ENCODE results near the gene ICE2.

DNA sequence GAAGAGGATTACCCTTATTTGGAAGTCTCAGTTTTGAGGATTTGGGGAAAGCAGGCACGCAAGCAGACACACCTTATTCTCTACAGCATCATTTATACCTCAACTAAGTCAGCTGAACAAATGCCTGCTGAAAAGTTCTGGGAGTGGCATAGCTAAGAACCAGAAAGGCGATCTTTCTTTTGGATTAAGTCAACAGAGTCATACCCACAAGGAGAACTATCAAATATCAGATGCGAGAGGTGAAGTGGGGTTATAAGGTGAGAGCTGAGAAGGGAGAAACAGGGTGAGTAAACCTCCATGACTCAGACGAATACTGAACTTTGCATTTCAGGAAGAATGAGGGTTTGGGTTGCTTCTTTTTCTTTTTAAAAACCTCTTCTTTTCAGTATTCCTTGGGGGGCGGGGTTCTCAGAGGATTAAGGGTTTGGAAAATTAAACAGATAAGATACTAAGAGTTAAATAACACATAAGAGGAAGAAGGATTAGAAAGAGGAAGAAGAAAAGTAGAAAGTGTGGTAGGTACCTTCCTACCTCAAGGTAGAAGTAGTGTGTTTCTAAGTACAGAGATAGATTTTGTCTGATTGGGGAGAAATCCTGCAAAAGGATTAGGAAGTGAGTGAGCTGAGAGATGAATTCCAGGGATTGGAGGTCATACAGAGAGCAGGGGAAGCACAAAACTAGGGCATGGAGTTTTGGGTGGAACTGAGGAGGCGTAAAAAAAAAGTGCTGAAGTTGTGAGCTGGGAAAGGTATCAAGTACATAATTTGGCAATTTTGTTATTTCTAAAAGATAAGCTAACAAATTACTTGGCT lies 41.3 kb upstream of the ICE2 start:
- no peak for TF ChIP-seq YY1 (IDR thresholded peaks at IDR 0.05; ENCODE audit: extremely low read depth, insufficient replicate concordance, low read depth, low read length)
- no peak for TF ChIP-seq SRF (IDR thresholded peaks at IDR 0.05; ENCODE audit: low read depth)
- TF ChIP-seq, protein P1, sequence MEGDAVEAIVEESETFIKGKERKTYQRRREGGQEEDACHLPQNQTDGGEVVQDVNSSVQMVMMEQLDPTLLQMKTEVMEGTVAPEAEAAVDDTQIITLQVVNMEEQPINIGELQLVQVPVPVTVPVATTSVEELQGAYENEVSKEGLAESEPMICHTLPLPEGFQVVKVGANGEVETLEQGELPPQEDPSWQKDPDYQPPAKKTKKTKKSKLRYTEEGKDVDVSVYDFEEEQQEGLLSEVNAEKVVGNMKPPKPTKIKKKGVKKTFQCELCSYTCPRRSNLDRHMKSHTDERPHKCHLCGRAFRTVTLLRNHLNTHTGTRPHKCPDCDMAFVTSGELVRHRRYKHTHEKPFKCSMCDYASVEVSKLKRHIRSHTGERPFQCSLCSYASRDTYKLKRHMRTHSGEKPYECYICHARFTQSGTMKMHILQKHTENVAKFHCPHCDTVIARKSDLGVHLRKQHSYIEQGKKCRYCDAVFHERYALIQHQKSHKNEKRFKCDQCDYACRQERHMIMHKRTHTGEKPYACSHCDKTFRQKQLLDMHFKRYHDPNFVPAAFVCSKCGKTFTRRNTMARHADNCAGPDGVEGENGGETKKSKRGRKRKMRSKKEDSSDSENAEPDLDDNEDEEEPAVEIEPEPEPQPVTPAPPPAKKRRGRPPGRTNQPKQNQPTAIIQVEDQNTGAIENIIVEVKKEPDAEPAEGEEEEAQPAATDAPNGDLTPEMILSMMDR (IDR thresholded peaks at IDR 0.05 in 2 of 3, conservative IDR thresholded peaks at IDR 0.05 in 1 of 3; ENCODE audit: borderline replicate concordance in 1 of 3, insufficient read depth in 1 of 3, low read depth in 2 of 3, low read length in 2 of 3): no peak
- TF ChIP-seq JUND (IDR thresholded peaks at IDR 0.05): no peak
- TF ChIP-seq POLR2AphosphoS5 (IDR thresholded peaks at IDR 0.05; ENCODE audit: low read depth, low read length): no peak
- TF ChIP-seq SIN3A (IDR thresholded peaks at IDR 0.05; ENCODE audit: low read depth): no peak
- TF ChIP-seq EZH2 (IDR thresholded peaks at IDR 0.05): no peak
- no peak for TF ChIP-seq CEBPB (IDR thresholded peaks at IDR 0.05; ENCODE audit: low read depth)
- TF ChIP-seq POLR2A (IDR thresholded peaks at IDR 0.05; ENCODE audit: borderline replicate concordance, extremely low read depth, insufficient read depth, insufficient read length): no peak
- TF ChIP-seq, protein P2, sequence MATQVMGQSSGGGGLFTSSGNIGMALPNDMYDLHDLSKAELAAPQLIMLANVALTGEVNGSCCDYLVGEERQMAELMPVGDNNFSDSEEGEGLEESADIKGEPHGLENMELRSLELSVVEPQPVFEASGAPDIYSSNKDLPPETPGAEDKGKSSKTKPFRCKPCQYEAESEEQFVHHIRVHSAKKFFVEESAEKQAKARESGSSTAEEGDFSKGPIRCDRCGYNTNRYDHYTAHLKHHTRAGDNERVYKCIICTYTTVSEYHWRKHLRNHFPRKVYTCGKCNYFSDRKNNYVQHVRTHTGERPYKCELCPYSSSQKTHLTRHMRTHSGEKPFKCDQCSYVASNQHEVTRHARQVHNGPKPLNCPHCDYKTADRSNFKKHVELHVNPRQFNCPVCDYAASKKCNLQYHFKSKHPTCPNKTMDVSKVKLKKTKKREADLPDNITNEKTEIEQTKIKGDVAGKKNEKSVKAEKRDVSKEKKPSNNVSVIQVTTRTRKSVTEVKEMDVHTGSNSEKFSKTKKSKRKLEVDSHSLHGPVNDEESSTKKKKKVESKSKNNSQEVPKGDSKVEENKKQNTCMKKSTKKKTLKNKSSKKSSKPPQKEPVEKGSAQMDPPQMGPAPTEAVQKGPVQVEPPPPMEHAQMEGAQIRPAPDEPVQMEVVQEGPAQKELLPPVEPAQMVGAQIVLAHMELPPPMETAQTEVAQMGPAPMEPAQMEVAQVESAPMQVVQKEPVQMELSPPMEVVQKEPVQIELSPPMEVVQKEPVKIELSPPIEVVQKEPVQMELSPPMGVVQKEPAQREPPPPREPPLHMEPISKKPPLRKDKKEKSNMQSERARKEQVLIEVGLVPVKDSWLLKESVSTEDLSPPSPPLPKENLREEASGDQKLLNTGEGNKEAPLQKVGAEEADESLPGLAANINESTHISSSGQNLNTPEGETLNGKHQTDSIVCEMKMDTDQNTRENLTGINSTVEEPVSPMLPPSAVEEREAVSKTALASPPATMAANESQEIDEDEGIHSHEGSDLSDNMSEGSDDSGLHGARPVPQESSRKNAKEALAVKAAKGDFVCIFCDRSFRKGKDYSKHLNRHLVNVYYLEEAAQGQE (IDR thresholded peaks at IDR 0.05; ENCODE audit: low read depth): no peak
- no peak for TF ChIP-seq ELF1 (IDR thresholded peaks at IDR 0.05; ENCODE audit: borderline replicate concordance, low read depth)

Data from HCT116 (cell line).